ENCODE results near the gene DNM1. TPM values are rescaled to one million over a fixed set of nuclear protein-coding genes. Genes with fewer than 3 reads are reported as not detected.
A peak's percentile ranks its signal among the peaks of the same experiment; 100 is the strongest.

Gene DNM1
- total and polyA plus RNA-seq, 10 of the 15 experiments (the other 5 are each of a cell fraction or from before 2014, with no cell fraction given) = 0.06 to 0.67 (median 0.19) TPM; not detected in 3

DNA sequence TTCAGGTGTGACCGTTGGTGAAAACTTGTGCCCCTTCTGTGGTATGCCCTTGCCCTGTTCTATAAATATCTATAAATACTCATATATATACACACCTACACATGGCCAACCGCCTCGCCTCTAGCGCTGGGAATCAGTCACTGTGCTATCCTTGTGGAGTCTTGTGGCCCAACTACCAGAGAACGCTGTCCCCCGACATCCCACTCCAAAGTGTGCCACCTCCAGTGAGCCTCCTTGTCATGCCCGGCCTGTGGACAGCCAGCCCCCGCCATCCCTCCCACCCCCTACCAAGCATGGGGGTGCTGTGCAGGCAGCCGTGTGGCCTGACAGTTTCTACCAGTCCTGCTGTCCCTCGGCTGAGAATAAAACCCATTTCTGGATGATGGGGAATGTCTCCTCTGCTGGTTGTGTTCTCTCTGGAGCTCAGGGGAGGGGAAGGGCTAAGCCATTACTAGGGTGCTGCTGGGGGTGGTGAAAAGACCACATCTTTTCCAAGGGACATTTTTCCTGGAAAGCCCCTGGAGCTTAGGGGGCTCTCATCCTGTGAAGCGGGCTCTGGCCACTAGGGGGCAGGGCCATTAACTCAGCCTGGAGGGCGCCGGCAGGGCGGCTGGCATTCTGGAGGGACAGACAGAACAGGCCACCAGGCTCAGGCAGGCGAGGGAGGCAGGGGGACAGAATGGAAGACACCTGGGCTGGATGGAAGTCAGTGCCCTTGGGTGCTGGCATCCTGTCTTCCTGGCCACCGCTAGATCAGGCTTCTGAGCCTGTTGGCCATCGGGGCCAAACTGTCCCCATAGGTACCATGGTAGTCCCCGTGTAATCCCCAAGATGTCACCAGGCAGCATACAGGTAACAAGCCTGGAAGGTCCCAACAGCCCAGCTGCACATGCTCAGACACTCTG, 51.9 kb downstream of the DNM1 start (continued):
- TF ChIP-seq RFX5 (IDR thresholded peaks at IDR 0.05; ENCODE audit: low read depth, low read length) (no peak), LARP7 (IDR thresholded peaks at IDR 0.05) (peak; percentile 55; the same call in 1 of the 2 replicates), IKZF2 (IDR thresholded peaks at IDR 0.05) (no peak), ZZZ3 (IDR thresholded peaks at IDR 0.05; ENCODE audit: control insufficient read depth, insufficient read length, low read depth) (no peak), NR2C2 (IDR thresholded peaks at IDR 0.05; ENCODE audit: borderline replicate concordance, control insufficient read depth, insufficient read length, low read depth) (no peak)

DNA sequence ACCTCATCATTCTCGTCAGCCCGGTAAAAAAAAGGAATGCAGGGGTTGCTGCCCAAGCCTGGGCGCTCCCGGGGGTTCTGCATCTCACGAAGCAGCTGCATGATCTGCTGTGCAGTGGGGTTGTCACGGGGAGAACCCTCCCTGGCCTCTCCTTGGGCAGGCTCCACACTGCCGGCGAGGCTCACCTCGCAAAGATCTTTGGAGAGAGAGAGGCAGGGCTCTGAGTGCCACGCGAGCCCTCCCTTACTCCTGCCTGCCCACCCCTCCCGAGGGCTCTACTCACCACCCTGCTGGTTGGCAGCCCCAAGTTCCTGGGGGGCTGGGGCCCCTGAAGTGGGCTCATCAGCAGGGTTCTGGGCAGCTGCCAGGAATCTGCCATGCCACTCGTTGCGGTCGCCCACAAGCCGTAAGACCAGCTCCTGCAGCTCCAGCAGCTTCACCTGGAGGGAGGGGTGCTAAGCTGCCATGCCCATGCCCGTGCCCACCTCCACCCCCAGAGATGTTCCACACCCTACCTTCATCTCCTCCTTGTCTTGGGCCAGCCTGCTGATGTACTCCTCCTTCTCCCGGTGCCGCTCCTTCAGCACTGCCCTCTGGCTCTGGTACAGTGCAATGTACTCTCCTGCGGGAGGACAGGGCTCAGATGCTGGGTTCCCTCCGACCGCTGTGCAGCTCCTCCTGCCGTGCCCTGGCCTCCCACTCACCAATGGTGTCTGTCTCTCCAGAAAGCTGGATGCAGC, 54.1 kb downstream of the DNM1 start:
- no peaks in the 10 kb centered on the region for H3K27me3 ChIP-seq (replicated peaks in 1 of 2; ENCODE audit: control insufficient read depth in 2 of 2, insufficient read depth in 2 of 2, low read length in 1 of 2)
- 93% methylated on average over 23 of the region's 23 CpGs for WGBS (ENCODE audit: insufficient coverage, insufficient replicate concordance, low lambda C conversion rate, missing lambda C conversion rate)
- no peaks in the 10 kb centered on the region for H3K9me3 ChIP-seq (replicated peaks; ENCODE audit: control insufficient read depth, insufficient read depth, low read length)
- H3K4me3 ChIP-seq = no peak overlapping the region
- H3K4me2 ChIP-seq (ENCODE audit: control insufficient read depth, insufficient read depth) = no peak overlapping the region
- no peak for FAIRE-seq
- H3K79me2 ChIP-seq (ENCODE audit: control insufficient read depth, insufficient read depth, low read length) = no peaks in the 10 kb centered on the region
- ChIA-PET SMC1A (ENCODE audit: uncharacterized antibody, unreplicated experiment) (no interaction called here), POLR2A (interaction anchor here (0.7 to 0.9 kb wide), 2 partner anchors 19 to 105 kb away, joined by 3 to 5 read pairs; partner anchors contain the start of genes GOLGA2 and SWI5), CTCF (interaction anchor here (1.4 to 1.5 kb wide), 2 partner anchors 50 to 84 kb away, joined by 3 to 5 read pairs; no protein-coding TSS in a partner anchor), RAD21 (ENCODE audit: unreplicated experiment) (no interaction called here)
- no peak overlapping the region for H3K9ac ChIP-seq (ENCODE audit: control insufficient read depth, insufficient read depth, low read length)
- peaks cover 7 to 9% of the 10 kb centered on the region in 2 experiments for H3K36me3 ChIP-seq (ENCODE audit: control insufficient read depth in 2 of 2, insufficient read depth in 2 of 2, low read length in 1 of 2)
- H2AFZ ChIP-seq (ENCODE audit: control insufficient read depth, low read depth, low read length) = no peak overlapping the region
- intact Hi-C loops (cut with micrococcal nuclease; ENCODE audit: unreplicated experiment) = no loop called here
- H3K4me1 ChIP-seq (ENCODE audit: control insufficient read depth, insufficient read depth, low read length) = no peaks in the 10 kb centered on the region
- ATAC-seq = no peak
- in situ Hi-C loops (cut with MboI) = no loop called here
- TF ChIP-seq SIN3A (IDR thresholded peaks at IDR 0.05; ENCODE audit: low read depth, low read length) (no peak), NFYA (IDR thresholded peaks at IDR 0.05; ENCODE audit: borderline replicate concordance, low read depth, low read length) (no peak), RAD51 (IDR thresholded peaks at IDR 0.05) (no peak), HDGF (IDR thresholded peaks at IDR 0.05) (no peak), GABPA (IDR thresholded peaks at IDR 0.05; ENCODE audit: low read depth) (no peak), DPF2 (IDR thresholded peaks at IDR 0.05) (no peak)
- TF ChIP-seq, protein P1, sequence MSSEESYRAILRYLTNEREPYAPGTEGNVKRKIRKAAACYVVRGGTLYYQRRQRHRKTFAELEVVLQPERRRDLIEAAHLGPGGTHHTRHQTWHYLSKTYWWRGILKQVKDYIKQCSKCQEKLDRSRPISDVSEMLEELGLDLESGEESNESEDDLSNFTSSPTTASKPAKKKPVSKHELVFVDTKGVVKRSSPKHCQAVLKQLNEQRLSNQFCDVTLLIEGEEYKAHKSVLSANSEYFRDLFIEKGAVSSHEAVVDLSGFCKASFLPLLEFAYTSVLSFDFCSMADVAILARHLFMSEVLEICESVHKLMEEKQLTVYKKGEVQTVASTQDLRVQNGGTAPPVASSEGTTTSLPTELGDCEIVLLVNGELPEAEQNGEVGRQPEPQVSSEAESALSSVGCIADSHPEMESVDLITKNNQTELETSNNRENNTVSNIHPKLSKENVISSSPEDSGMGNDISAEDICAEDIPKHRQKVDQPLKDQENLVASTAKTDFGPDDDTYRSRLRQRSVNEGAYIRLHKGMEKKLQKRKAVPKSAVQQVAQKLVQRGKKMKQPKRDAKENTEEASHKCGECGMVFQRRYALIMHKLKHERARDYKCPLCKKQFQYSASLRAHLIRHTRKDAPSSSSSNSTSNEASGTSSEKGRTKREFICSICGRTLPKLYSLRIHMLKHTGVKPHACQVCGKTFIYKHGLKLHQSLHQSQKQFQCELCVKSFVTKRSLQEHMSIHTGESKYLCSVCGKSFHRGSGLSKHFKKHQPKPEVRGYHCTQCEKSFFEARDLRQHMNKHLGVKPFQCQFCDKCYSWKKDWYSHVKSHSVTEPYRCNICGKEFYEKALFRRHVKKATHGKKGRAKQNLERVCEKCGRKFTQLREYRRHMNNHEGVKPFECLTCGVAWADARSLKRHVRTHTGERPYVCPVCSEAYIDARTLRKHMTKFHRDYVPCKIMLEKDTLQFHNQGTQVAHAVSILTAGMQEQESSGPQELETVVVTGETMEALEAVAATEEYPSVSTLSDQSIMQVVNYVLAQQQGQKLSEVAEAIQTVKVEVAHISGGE (CRISPR knock-in tag; IDR thresholded peaks at IDR 0.05) = no peak
- TF ChIP-seq, protein P2, sequence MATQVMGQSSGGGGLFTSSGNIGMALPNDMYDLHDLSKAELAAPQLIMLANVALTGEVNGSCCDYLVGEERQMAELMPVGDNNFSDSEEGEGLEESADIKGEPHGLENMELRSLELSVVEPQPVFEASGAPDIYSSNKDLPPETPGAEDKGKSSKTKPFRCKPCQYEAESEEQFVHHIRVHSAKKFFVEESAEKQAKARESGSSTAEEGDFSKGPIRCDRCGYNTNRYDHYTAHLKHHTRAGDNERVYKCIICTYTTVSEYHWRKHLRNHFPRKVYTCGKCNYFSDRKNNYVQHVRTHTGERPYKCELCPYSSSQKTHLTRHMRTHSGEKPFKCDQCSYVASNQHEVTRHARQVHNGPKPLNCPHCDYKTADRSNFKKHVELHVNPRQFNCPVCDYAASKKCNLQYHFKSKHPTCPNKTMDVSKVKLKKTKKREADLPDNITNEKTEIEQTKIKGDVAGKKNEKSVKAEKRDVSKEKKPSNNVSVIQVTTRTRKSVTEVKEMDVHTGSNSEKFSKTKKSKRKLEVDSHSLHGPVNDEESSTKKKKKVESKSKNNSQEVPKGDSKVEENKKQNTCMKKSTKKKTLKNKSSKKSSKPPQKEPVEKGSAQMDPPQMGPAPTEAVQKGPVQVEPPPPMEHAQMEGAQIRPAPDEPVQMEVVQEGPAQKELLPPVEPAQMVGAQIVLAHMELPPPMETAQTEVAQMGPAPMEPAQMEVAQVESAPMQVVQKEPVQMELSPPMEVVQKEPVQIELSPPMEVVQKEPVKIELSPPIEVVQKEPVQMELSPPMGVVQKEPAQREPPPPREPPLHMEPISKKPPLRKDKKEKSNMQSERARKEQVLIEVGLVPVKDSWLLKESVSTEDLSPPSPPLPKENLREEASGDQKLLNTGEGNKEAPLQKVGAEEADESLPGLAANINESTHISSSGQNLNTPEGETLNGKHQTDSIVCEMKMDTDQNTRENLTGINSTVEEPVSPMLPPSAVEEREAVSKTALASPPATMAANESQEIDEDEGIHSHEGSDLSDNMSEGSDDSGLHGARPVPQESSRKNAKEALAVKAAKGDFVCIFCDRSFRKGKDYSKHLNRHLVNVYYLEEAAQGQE (IDR thresholded peaks at IDR 0.05; ENCODE audit: low read depth, low read length) = no peak
- no TSS peak for BruUV-seq (replicated peaks)
- no peak for DNase-seq (ENCODE audit: low read depth, low spot score)
- H3K27ac ChIP-seq (ENCODE audit: control insufficient read depth, insufficient read depth) = no peak overlapping the region
- H4K20me1 ChIP-seq (ENCODE audit: control insufficient read depth, insufficient read depth) = no peaks in the 10 kb centered on the region
